ENCODE results near the gene IGSF9B.
"Not testable (repeated sequence)": the region's sequence is repeated elsewhere in the genome, so short reads cannot be mapped to it uniquely, and the experiment has no call there.

Gene IGSF9B

GRCh38 chr11:133956650-133957633 is at the start of gene IGSF9B:
IGSF9B (minus strand) TSS chr11:133956968; CDS start chr11:133956754, 214 bp downstream.
- in situ Hi-C loops (cut with MboI; ENCODE audit: low sequenced_read_pairs, unreplicated experiment), result no loop called here
- DNase-seq (ENCODE audit: low spot score), result peak; percentile 96
- TF ChIP-seq CTCF (IDR thresholded peaks at IDR 0.05; ENCODE audit: borderline replicate concordance, control extremely low read depth, extremely low read depth, insufficient read depth, missing control alignments), result no peak

- DNase-seq (ENCODE audit: low spot score), result no peak
- in situ Hi-C loops (cut with MboI; ENCODE audit: low sequenced_read_pairs, unreplicated experiment), result no loop called here
- no peak for TF ChIP-seq CTCF (IDR thresholded peaks at IDR 0.05; ENCODE audit: borderline replicate concordance, control extremely low read depth, extremely low read depth, insufficient read depth, missing control alignments)
Observed at GRCh38 chr11:134004496-134005172, 47.9 kb upstream of the IGSF9B start.

- DNase-seq (ENCODE audit: low spot score), result no peak
- in situ Hi-C loops (cut with MboI; ENCODE audit: low sequenced_read_pairs, unreplicated experiment), result no loop called here
- TF ChIP-seq CTCF (IDR thresholded peaks at IDR 0.05; ENCODE audit: borderline replicate concordance, control extremely low read depth, extremely low read depth, insufficient read depth, missing control alignments), result no peak
Observed at GRCh38 chr11:134003792-134004495, 47.2 kb upstream of the IGSF9B start.

GRCh38 chr11:134002819-134003218 is 46.1 kb upstream of the IGSF9B start:
- DNase-seq (ENCODE audit: low spot score); in situ Hi-C loops (cut with MboI; ENCODE audit: low sequenced_read_pairs, unreplicated experiment): not testable (repeated sequence)

GRCh38 chr11:134002338-134002737 is 45.6 kb upstream of the IGSF9B start:
- in situ Hi-C loops (cut with MboI; ENCODE audit: low sequenced_read_pairs, unreplicated experiment); DNase-seq (ENCODE audit: low spot score): not testable (repeated sequence)

- TF ChIP-seq CTCF (IDR thresholded peaks at IDR 0.05; ENCODE audit: borderline replicate concordance, control extremely low read depth, extremely low read depth, insufficient read depth, missing control alignments), result no peak
- no peak for DNase-seq (ENCODE audit: low spot score)
Observed at GRCh38 chr11:134001596-134001995, 44.8 kb upstream of the IGSF9B start.

GRCh38 chr11:134001088-134001487 is 44.3 kb upstream of the IGSF9B start:
- TF ChIP-seq CTCF (IDR thresholded peaks at IDR 0.05; ENCODE audit: borderline replicate concordance, control extremely low read depth, extremely low read depth, insufficient read depth, missing control alignments), result no peak
- in situ Hi-C loops (cut with MboI; ENCODE audit: low sequenced_read_pairs, unreplicated experiment), result no loop called here
- no peak for DNase-seq (ENCODE audit: low spot score)

More at GRCh38 chr11:134001596-134001995, 44.8 kb upstream of the IGSF9B start:
- in situ Hi-C loops (cut with MboI; ENCODE audit: low sequenced_read_pairs, unreplicated experiment), result no loop called here

All from GM13976 (cell line).